H1 (cell line): Measurements from ENCODE around the gene CDT1.

ENCODE experiments used
- FOSL1 ChIP-seq: IDR thresholded peaks from 2 replicates; pipeline ENCODE4 v1.6.1; 2011; ENCODE audit warnings: mild to moderate bottlenecking, low read depth, low read length, moderate library complexity; ENCODE audit not compliant: insufficient read depth
- SIRT6 ChIP-seq: IDR thresholded peaks from one replicate; pipeline ENCODE4 v1.7.1; 2012; ENCODE audit warnings: low read length, inconsistent platforms
- SRF ChIP-seq: IDR thresholded peaks from 2 replicates; pipeline ENCODE4 v1.6.1; 2011; ENCODE audit warnings: mild to moderate bottlenecking, low read depth, low read length, moderate library complexity
- TF ChIP-seq, protein P1 (sequence below), 3 experiments: IDR thresholded peaks; 1 replicate in 2 of 3; 2 replicates in 1 of 3; pipeline versions ENCODE4 v1.5.1 to v1.6.1; 2011; ENCODE audit warnings: low read length in 3 of 3, mild to moderate bottlenecking in 3 of 3, inconsistent platforms in 2 of 3, low read depth in 1 of 3, moderate library complexity in 1 of 3; ENCODE audit not compliant: insufficient read depth in 1 of 3; ENCODE audit errors: control extremely low read depth in 1 of 3
- TF ChIP-seq, protein P2 (sequence below): IDR thresholded peaks from 2 replicates; pipeline ENCODE4 v1.6.1; 2011; ENCODE audit warnings: low read length, improper control_type of control experiment

DNA sequence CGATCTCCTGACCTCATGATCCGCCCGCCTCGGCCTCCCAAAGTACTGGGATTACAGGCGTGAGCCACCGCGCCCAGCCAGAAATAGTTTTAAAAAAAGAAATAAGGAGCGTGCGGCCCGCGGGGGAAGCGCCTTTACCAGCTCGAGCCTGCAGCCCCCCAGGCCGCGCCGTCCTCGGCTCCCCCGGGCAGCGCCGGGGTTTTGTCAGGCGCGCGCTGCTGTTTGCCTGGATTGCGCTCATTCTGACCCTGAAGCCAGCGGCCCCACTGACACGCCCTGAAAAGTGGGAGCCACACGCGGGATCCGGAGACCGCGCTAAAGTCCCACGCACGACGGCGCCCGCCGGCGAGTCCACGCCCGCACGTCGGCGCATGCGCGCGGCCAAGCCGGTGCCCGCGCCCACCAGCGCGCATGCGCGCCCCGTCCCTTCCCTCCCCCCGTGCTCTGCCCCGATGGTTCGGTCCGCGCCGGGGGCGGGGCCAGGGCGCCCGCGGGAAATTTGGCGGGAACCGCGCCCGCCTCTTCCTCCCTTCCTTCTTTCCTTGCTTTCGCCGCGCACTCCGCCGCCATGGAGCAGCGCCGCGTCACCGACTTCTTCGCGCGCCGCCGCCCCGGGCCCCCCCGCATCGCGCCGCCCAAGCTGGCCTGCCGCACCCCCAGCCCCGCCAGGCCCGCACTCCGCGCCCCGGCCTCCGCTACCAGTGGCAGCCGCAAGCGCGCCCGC lies at the start of gene CDT1:
- TF ChIP-seq, protein P1, sequence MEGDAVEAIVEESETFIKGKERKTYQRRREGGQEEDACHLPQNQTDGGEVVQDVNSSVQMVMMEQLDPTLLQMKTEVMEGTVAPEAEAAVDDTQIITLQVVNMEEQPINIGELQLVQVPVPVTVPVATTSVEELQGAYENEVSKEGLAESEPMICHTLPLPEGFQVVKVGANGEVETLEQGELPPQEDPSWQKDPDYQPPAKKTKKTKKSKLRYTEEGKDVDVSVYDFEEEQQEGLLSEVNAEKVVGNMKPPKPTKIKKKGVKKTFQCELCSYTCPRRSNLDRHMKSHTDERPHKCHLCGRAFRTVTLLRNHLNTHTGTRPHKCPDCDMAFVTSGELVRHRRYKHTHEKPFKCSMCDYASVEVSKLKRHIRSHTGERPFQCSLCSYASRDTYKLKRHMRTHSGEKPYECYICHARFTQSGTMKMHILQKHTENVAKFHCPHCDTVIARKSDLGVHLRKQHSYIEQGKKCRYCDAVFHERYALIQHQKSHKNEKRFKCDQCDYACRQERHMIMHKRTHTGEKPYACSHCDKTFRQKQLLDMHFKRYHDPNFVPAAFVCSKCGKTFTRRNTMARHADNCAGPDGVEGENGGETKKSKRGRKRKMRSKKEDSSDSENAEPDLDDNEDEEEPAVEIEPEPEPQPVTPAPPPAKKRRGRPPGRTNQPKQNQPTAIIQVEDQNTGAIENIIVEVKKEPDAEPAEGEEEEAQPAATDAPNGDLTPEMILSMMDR (IDR thresholded peaks at IDR 0.05; ENCODE audit: control extremely low read depth in 1 of 3, insufficient read depth in 1 of 3, low read depth in 1 of 3, low read length in 3 of 3), result no peak
- TF ChIP-seq SIRT6 (no peak), FOSL1 (no peak), SRF (no peak)
- TF ChIP-seq, protein P2, sequence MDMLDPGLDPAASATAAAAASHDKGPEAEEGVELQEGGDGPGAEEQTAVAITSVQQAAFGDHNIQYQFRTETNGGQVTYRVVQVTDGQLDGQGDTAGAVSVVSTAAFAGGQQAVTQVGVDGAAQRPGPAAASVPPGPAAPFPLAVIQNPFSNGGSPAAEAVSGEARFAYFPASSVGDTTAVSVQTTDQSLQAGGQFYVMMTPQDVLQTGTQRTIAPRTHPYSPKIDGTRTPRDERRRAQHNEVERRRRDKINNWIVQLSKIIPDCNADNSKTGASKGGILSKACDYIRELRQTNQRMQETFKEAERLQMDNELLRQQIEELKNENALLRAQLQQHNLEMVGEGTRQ, result no peak
